ENCODE results near the gene MRPS35. TPM values are rescaled to one million over a fixed set of nuclear protein-coding genes. Genes with fewer than 3 reads are reported as not detected.

Gene MRPS35
- total RNA-seq, 4 donors from 2014 or later = 25.7 to 61.8 (median 56.3) TPM

GRCh38 chr12:27805238-27805637 is 94.6 kb downstream of the MRPS35 start:
- peaks cover 0 to 7% (median 0%) of the 10 kb centered on the region in 4 donors for H3K27me3 ChIP-seq
- WGBS, 2 donors = 40 to 50% methylated on average over 1 of the region's 1 CpG
- intact Hi-C loops (cut with DNase I) = no loop called here
- no peak overlapping the region for H3K4me3 ChIP-seq
- peaks cover 0 to 7% (median 0%) of the 10 kb centered on the region in 3 donors for H3K36me3 ChIP-seq
- H3K9me3 ChIP-seq = no peaks in the 10 kb centered on the region
- H3K4me1 ChIP-seq = no peaks in the 10 kb centered on the region
- TF ChIP-seq POLR2A (IDR thresholded peaks at IDR 0.05) = no peak
- no peak for TF ChIP-seq CTCF (IDR thresholded peaks at IDR 0.05)
- no peak for DNase-seq
- no peak overlapping the region for H3K27ac ChIP-seq

Small RNA genes lying within 50 kb of the gene (small RNA-seq; reads per million reads assigned to genes)
- gene RF00019 = 0 reads per million in 4 donors

Other genes starting within 250 kb of the MRPS35 start
- gene PPFIBP1, start 186.6 kb upstream of the MRPS35 start, total RNA-seq = 10 to 100 TPM; 41.9 to 62.6 (median 46.7) TPM
- 1 to 10 TPM in 2 of 4 donors, under 1 TPM in 1, not detected in 1; 0.30 to 2.9 (median 1.6) TPM for gene REP15, start 14.4 kb upstream of the MRPS35 start, total RNA-seq
- 10 to 100 TPM in 3 of 4 donors, 1 to 10 TPM in 1; 9.2 to 33.2 (median 11.3) TPM for gene KLHL42, start 69.4 kb downstream of the MRPS35 start, total RNA-seq
- gene MANSC4, start 69.4 kb downstream of the MRPS35 start, total RNA-seq = not detected

Data from esophagus squamous epithelium (tissue), 5 donors.